ENCODE measurements around the gene NGRN. TPM values are rescaled to one million over a fixed set of nuclear protein-coding genes. Genes with fewer than 3 reads are reported as not detected.
"Not testable (repeated sequence)": the region's sequence is repeated elsewhere in the genome, so short reads cannot be mapped to it uniquely, and the experiment has no call there.

NGRN gene
- total RNA-seq, 1 donor: 68.4 TPM

- TF ChIP-seq, protein P1, sequence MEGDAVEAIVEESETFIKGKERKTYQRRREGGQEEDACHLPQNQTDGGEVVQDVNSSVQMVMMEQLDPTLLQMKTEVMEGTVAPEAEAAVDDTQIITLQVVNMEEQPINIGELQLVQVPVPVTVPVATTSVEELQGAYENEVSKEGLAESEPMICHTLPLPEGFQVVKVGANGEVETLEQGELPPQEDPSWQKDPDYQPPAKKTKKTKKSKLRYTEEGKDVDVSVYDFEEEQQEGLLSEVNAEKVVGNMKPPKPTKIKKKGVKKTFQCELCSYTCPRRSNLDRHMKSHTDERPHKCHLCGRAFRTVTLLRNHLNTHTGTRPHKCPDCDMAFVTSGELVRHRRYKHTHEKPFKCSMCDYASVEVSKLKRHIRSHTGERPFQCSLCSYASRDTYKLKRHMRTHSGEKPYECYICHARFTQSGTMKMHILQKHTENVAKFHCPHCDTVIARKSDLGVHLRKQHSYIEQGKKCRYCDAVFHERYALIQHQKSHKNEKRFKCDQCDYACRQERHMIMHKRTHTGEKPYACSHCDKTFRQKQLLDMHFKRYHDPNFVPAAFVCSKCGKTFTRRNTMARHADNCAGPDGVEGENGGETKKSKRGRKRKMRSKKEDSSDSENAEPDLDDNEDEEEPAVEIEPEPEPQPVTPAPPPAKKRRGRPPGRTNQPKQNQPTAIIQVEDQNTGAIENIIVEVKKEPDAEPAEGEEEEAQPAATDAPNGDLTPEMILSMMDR (IDR thresholded peaks at IDR 0.05; ENCODE audit: extremely low read depth, low read depth, low read length): no peak
- Histone ChIP-seq H3K9me3 (ENCODE audit: low read depth, low read length) (no peaks in the 10 kb centered on the region), H3K27ac (ENCODE audit: low read depth, low read length) (peak overlapping the region; percentile 93), H4K20me1 (ENCODE audit: insufficient read depth, low read length) (peaks cover 30% of the 10 kb centered on the region), H3K36me3 (ENCODE audit: insufficient read depth, low read length) (peaks cover 31% of the 10 kb centered on the region), H3K4me3 (ENCODE audit: insufficient read depth, low read length) (peak overlapping the region; percentile 95), H3K27me3 (ENCODE audit: insufficient read depth, low read length) (no peaks in the 10 kb centered on the region), H2AFZ (ENCODE audit: low read length) (peak overlapping the region; percentile 98), H3K4me2 (ENCODE audit: insufficient read depth, low read length) (peak overlapping the region; percentile 96), H3K79me2 (ENCODE audit: insufficient read depth, low read length) (peaks cover 55% of the 10 kb centered on the region), H3K4me1 (ENCODE audit: insufficient read depth, low read length) (peaks cover 33% of the 10 kb centered on the region)
- DNase-seq (ENCODE audit: insufficient read length, low spot score, missing footprints): no peak
Observed at GRCh38 chr15:90266485-90266884, 1.0 kb downstream of the NGRN start.

GRCh38 chr15:90268415-90268814 lies 2.9 kb downstream of the NGRN start:
- Histone ChIP-seq H4K20me1 (ENCODE audit: insufficient read depth, low read length) (peaks cover 38% of the 10 kb centered on the region), H3K9me3 (ENCODE audit: low read depth, low read length) (no peaks in the 10 kb centered on the region), H3K27ac (ENCODE audit: low read depth, low read length) (no peak overlapping the region), H3K36me3 (ENCODE audit: insufficient read depth, low read length) (peaks cover 42% of the 10 kb centered on the region), H3K79me2 (ENCODE audit: insufficient read depth, low read length) (peaks cover 73% of the 10 kb centered on the region), H3K27me3 (ENCODE audit: insufficient read depth, low read length) (no peaks in the 10 kb centered on the region), H3K4me3 (ENCODE audit: insufficient read depth, low read length) (no peak overlapping the region), H2AFZ (ENCODE audit: low read length) (no peak overlapping the region), H3K4me2 (ENCODE audit: insufficient read depth, low read length) (peak overlapping the region; percentile 12), H3K4me1 (ENCODE audit: insufficient read depth, low read length) (peaks cover 24% of the 10 kb centered on the region)
- TF ChIP-seq, protein P1 (IDR thresholded peaks at IDR 0.05; ENCODE audit: extremely low read depth, low read depth, low read length): no peak
- DNase-seq (ENCODE audit: insufficient read length, low spot score, missing footprints): no peak

GRCh38 chr15:90270502-90271150 lies 5.2 kb downstream of the NGRN start:
- H3K4me1 ChIP-seq (ENCODE audit: insufficient read depth, low read length): peaks cover 13% of the 10 kb centered on the region
- no peak overlapping the region for H3K27ac ChIP-seq (ENCODE audit: low read depth, low read length)
- no peaks in the 10 kb centered on the region for H3K9me3 ChIP-seq (ENCODE audit: low read depth, low read length)
- peaks cover 42% of the 10 kb centered on the region for H3K36me3 ChIP-seq (ENCODE audit: insufficient read depth, low read length)
- H3K4me3 ChIP-seq (ENCODE audit: insufficient read depth, low read length): no peak overlapping the region
- no peaks in the 10 kb centered on the region for H3K27me3 ChIP-seq (ENCODE audit: insufficient read depth, low read length)
- H3K79me2 ChIP-seq (ENCODE audit: insufficient read depth, low read length): peaks cover 73% of the 10 kb centered on the region
- no peak for DNase-seq (ENCODE audit: insufficient read length, low spot score, missing footprints)
- no peak overlapping the region for H3K4me2 ChIP-seq (ENCODE audit: insufficient read depth, low read length)
- TF ChIP-seq, protein P1 (IDR thresholded peaks at IDR 0.05; ENCODE audit: extremely low read depth, low read depth, low read length): no peak
- H4K20me1 ChIP-seq (ENCODE audit: insufficient read depth, low read length): peaks cover 38% of the 10 kb centered on the region
- no peak overlapping the region for H2AFZ ChIP-seq (ENCODE audit: low read length)

GRCh38 chr15:90271459-90272166 lies 6.1 kb downstream of the NGRN start:
- no peaks in the 10 kb centered on the region for H3K27me3 ChIP-seq (ENCODE audit: insufficient read depth, low read length)
- TF ChIP-seq, protein P1 (IDR thresholded peaks at IDR 0.05; ENCODE audit: extremely low read depth, low read depth, low read length): no peak
- peak; percentile 65 for DNase-seq (ENCODE audit: insufficient read length, low spot score, missing footprints)
- H3K36me3 ChIP-seq (ENCODE audit: insufficient read depth, low read length): peaks cover 42% of the 10 kb centered on the region
- peaks cover 38% of the 10 kb centered on the region for H4K20me1 ChIP-seq (ENCODE audit: insufficient read depth, low read length)
- no peak overlapping the region for H3K4me3 ChIP-seq (ENCODE audit: insufficient read depth, low read length)
- peaks cover 12% of the 10 kb centered on the region for H3K4me1 ChIP-seq (ENCODE audit: insufficient read depth, low read length)
- H3K9me3 ChIP-seq (ENCODE audit: low read depth, low read length): no peaks in the 10 kb centered on the region
- H3K4me2 ChIP-seq (ENCODE audit: insufficient read depth, low read length): no peak overlapping the region
- peaks cover 63% of the 10 kb centered on the region for H3K79me2 ChIP-seq (ENCODE audit: insufficient read depth, low read length)
- H2AFZ ChIP-seq (ENCODE audit: low read length): no peak overlapping the region
- H3K27ac ChIP-seq (ENCODE audit: low read depth, low read length): no peak overlapping the region

GRCh38 chr15:90278467-90278866 lies 13.0 kb downstream of the NGRN start:
- H3K79me2 ChIP-seq (ENCODE audit: insufficient read depth, low read length); H3K4me2 ChIP-seq (ENCODE audit: insufficient read depth, low read length); H4K20me1 ChIP-seq (ENCODE audit: insufficient read depth, low read length); H3K4me1 ChIP-seq (ENCODE audit: insufficient read depth, low read length); H3K9me3 ChIP-seq (ENCODE audit: low read depth, low read length); H3K4me3 ChIP-seq (ENCODE audit: insufficient read depth, low read length); H3K27me3 ChIP-seq (ENCODE audit: insufficient read depth, low read length); H2AFZ ChIP-seq (ENCODE audit: low read length); DNase-seq (ENCODE audit: insufficient read length, low spot score, missing footprints); H3K36me3 ChIP-seq (ENCODE audit: insufficient read depth, low read length); H3K27ac ChIP-seq (ENCODE audit: low read depth, low read length): not testable (repeated sequence)

DNA sequence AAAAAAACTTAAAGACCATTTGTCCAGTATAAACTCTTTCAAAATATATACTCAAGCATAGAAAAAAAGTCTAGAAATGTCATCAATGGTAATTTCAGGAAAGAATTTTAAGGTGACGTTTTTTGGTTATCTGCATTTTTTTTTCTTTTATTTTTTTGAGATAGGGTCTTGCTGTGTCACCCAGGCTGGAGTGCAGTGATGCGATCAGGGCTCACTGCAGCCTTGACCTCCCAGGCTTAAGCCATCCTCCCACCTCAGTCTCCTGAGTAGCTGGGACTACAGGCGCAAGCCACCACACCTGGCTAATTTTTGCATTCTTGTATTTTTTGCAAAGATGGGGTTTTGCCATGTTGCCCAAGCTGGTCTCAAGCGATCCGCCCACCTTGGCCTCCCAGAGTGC lies 15.3 kb downstream of the NGRN start:
- H3K27ac ChIP-seq (ENCODE audit: low read depth, low read length); H3K9me3 ChIP-seq (ENCODE audit: low read depth, low read length); H3K4me3 ChIP-seq (ENCODE audit: insufficient read depth, low read length); DNase-seq (ENCODE audit: insufficient read length, low spot score, missing footprints); H3K79me2 ChIP-seq (ENCODE audit: insufficient read depth, low read length); H2AFZ ChIP-seq (ENCODE audit: low read length); H4K20me1 ChIP-seq (ENCODE audit: insufficient read depth, low read length); H3K27me3 ChIP-seq (ENCODE audit: insufficient read depth, low read length); H3K4me2 ChIP-seq (ENCODE audit: insufficient read depth, low read length); H3K36me3 ChIP-seq (ENCODE audit: insufficient read depth, low read length); H3K4me1 ChIP-seq (ENCODE audit: insufficient read depth, low read length): not testable (repeated sequence)

Data from osteoblast (primary cell).